ENCODE measurements around the gene TRPM3. TPM values are rescaled to one million over a fixed set of nuclear protein-coding genes. Genes with fewer than 3 reads are reported as not detected.

The TRPM3 gene
- total RNA-seq, 2 experiments from 2014 or later, result not detected

- no peak overlapping the region for H3K4me3 Mint-ChIP-seq
- peaks cover 5% of the 10 kb centered on the region for H3K27me3 Mint-ChIP-seq
- H3K9me3 Mint-ChIP-seq, result no peaks in the 10 kb centered on the region
- DNase-seq, result no peak
- no peak overlapping the region for H3K27ac Mint-ChIP-seq
- no peaks in the 10 kb centered on the region for H3K4me1 Mint-ChIP-seq
- no peaks in the 10 kb centered on the region for H3K36me3 Mint-ChIP-seq
Measured at GRCh38 chr9:70954596-70955143, 166.8 kb downstream of the TRPM3 start.

- Mint-ChIP-seq H3K27ac (no peak overlapping the region), H3K27me3 (peaks cover 3% of the 10 kb centered on the region)
Measured at GRCh38 chr9:70954126-70954525, 167.3 kb downstream of the TRPM3 start.

GRCh38 chr9:70951749-70952727 lies 169.4 kb downstream of the TRPM3 start:
- Mint-ChIP-seq H3K27ac (no peak overlapping the region), H3K27me3 (peaks cover 3% of the 10 kb centered on the region), H3K4me3 (no peak overlapping the region), H3K36me3 (no peaks in the 10 kb centered on the region), H3K4me1 (no peaks in the 10 kb centered on the region), H3K9me3 (no peaks in the 10 kb centered on the region)
- no peak for DNase-seq

More at GRCh38 chr9:70954126-70954525, 167.3 kb downstream of the TRPM3 start:
- no peaks in the 10 kb centered on the region for H3K36me3 Mint-ChIP-seq
- no peaks in the 10 kb centered on the region for H3K9me3 Mint-ChIP-seq
- no peak overlapping the region for H3K4me3 Mint-ChIP-seq
- no peak for DNase-seq
- no peaks in the 10 kb centered on the region for H3K4me1 Mint-ChIP-seq

GRCh38 chr9:70950270-70950669 lies 171.2 kb downstream of the TRPM3 start:
- DNase-seq, result no peak
- Mint-ChIP-seq H3K4me3 (no peak overlapping the region), H3K4me1 (no peaks in the 10 kb centered on the region), H3K27ac (no peak overlapping the region), H3K9me3 (no peaks in the 10 kb centered on the region), H3K27me3 (peaks cover 6% of the 10 kb centered on the region), H3K36me3 (no peaks in the 10 kb centered on the region)

- H3K27ac Mint-ChIP-seq, result no peak overlapping the region
- no peak for DNase-seq
- no peaks in the 10 kb centered on the region for H3K9me3 Mint-ChIP-seq
- no peak overlapping the region for H3K4me3 Mint-ChIP-seq
- no peaks in the 10 kb centered on the region for H3K4me1 Mint-ChIP-seq
- H3K27me3 Mint-ChIP-seq, result peaks cover 6% of the 10 kb centered on the region
- no peaks in the 10 kb centered on the region for H3K36me3 Mint-ChIP-seq
Measured at GRCh38 chr9:70949239-70949638, 172.2 kb downstream of the TRPM3 start.

- H3K4me3 Mint-ChIP-seq, result no peak overlapping the region
- no peaks in the 10 kb centered on the region for H3K4me1 Mint-ChIP-seq
- no peak for DNase-seq
- H3K27ac Mint-ChIP-seq, result no peak overlapping the region
- no peaks in the 10 kb centered on the region for H3K36me3 Mint-ChIP-seq
- peaks cover 6% of the 10 kb centered on the region for H3K27me3 Mint-ChIP-seq
- H3K9me3 Mint-ChIP-seq, result no peaks in the 10 kb centered on the region
Measured at GRCh38 chr9:70948744-70949143, 172.7 kb downstream of the TRPM3 start.

- H3K4me1 Mint-ChIP-seq, result no peaks in the 10 kb centered on the region
- H3K27ac Mint-ChIP-seq, result no peak overlapping the region
- no peaks in the 10 kb centered on the region for H3K9me3 Mint-ChIP-seq
- H3K27me3 Mint-ChIP-seq, result peaks cover 6% of the 10 kb centered on the region
- no peak for DNase-seq
- no peak overlapping the region for H3K4me3 Mint-ChIP-seq
- H3K36me3 Mint-ChIP-seq, result no peaks in the 10 kb centered on the region
Measured at GRCh38 chr9:70947511-70947910, 173.9 kb downstream of the TRPM3 start.

GRCh38 chr9:70947086-70947485 lies 174.3 kb downstream of the TRPM3 start:
- Mint-ChIP-seq H3K4me1 (no peaks in the 10 kb centered on the region), H3K9me3 (no peaks in the 10 kb centered on the region), H3K36me3 (no peaks in the 10 kb centered on the region), H3K4me3 (no peak overlapping the region), H3K27me3 (peaks cover 6% of the 10 kb centered on the region), H3K27ac (no peak overlapping the region)
- DNase-seq, result no peak

- Mint-ChIP-seq H3K4me3 (no peak overlapping the region), H3K4me1 (no peaks in the 10 kb centered on the region), H3K27ac (no peak overlapping the region), H3K9me3 (no peaks in the 10 kb centered on the region), H3K36me3 (no peaks in the 10 kb centered on the region), H3K27me3 (peaks cover 4% of the 10 kb centered on the region)
- no peak for DNase-seq
Measured at GRCh38 chr9:70945301-70945700, 176.1 kb downstream of the TRPM3 start.

GRCh38 chr9:70941191-70941590 lies 180.2 kb downstream of the TRPM3 start:
- Mint-ChIP-seq H3K4me3 (no peak overlapping the region), H3K4me1 (no peaks in the 10 kb centered on the region), H3K9me3 (no peaks in the 10 kb centered on the region), H3K27me3 (peaks cover 4% of the 10 kb centered on the region), H3K36me3 (no peaks in the 10 kb centered on the region), H3K27ac (no peak overlapping the region)
- no peak for DNase-seq

- Mint-ChIP-seq H3K4me3 (no peak overlapping the region), H3K36me3 (no peaks in the 10 kb centered on the region), H3K9me3 (no peaks in the 10 kb centered on the region), H3K4me1 (no peaks in the 10 kb centered on the region), H3K27me3 (peaks cover under 1% of the 10 kb centered on the region), H3K27ac (no peak overlapping the region)
- no peak for DNase-seq
Measured at GRCh38 chr9:70940605-70941004, 180.8 kb downstream of the TRPM3 start.

GRCh38 chr9:70936536-70936935 lies 184.9 kb downstream of the TRPM3 start:
- H3K9me3 Mint-ChIP-seq, result no peaks in the 10 kb centered on the region
- H3K27me3 Mint-ChIP-seq, result no peaks in the 10 kb centered on the region
- no peak overlapping the region for H3K4me3 Mint-ChIP-seq

GRCh38 chr9:70935856-70936255 lies 185.6 kb downstream of the TRPM3 start:
- Mint-ChIP-seq H3K36me3 (no peaks in the 10 kb centered on the region), H3K4me1 (no peaks in the 10 kb centered on the region), H3K27ac (no peak overlapping the region), H3K9me3 (no peaks in the 10 kb centered on the region), H3K27me3 (no peaks in the 10 kb centered on the region), H3K4me3 (no peak overlapping the region)
- no peak for DNase-seq

More at GRCh38 chr9:70936536-70936935, 184.9 kb downstream of the TRPM3 start:
- Mint-ChIP-seq H3K36me3 (no peaks in the 10 kb centered on the region), H3K4me1 (no peaks in the 10 kb centered on the region), H3K27ac (no peak overlapping the region)
- DNase-seq, result no peak

- H3K4me1 Mint-ChIP-seq, result no peaks in the 10 kb centered on the region
- no peaks in the 10 kb centered on the region for H3K9me3 Mint-ChIP-seq
- no peak overlapping the region for H3K27ac Mint-ChIP-seq
- H3K36me3 Mint-ChIP-seq, result no peaks in the 10 kb centered on the region
- H3K4me3 Mint-ChIP-seq, result no peak overlapping the region
- no peak for DNase-seq
- H3K27me3 Mint-ChIP-seq, result no peaks in the 10 kb centered on the region
Measured at GRCh38 chr9:70934642-70935041, 186.8 kb downstream of the TRPM3 start.

- no peaks in the 10 kb centered on the region for H3K9me3 Mint-ChIP-seq
- H3K27me3 Mint-ChIP-seq, result no peaks in the 10 kb centered on the region
Measured at GRCh38 chr9:70933321-70933720, 188.1 kb downstream of the TRPM3 start.

GRCh38 chr9:70932097-70932496 lies 189.3 kb downstream of the TRPM3 start:
- Mint-ChIP-seq H3K27me3 (no peaks in the 10 kb centered on the region), H3K4me3 (no peak overlapping the region)

More at GRCh38 chr9:70933321-70933720, 188.1 kb downstream of the TRPM3 start:
- DNase-seq, result no peak
- H3K36me3 Mint-ChIP-seq, result no peaks in the 10 kb centered on the region
- no peak overlapping the region for H3K27ac Mint-ChIP-seq
- no peak overlapping the region for H3K4me3 Mint-ChIP-seq
- H3K4me1 Mint-ChIP-seq, result no peaks in the 10 kb centered on the region

More at GRCh38 chr9:70932097-70932496, 189.3 kb downstream of the TRPM3 start:
- Mint-ChIP-seq H3K9me3 (no peaks in the 10 kb centered on the region), H3K36me3 (no peaks in the 10 kb centered on the region), H3K4me1 (no peaks in the 10 kb centered on the region), H3K27ac (no peak overlapping the region)
- DNase-seq, result no peak

All from activated naive CD8-positive, alpha-beta T cell treated with anti-CD3 and anti-CD28 coated beads for 36 hours (primary cell).